DND-41 (cell line): Measurements from ENCODE around the gene MYL4.
"Not testable (repeated sequence)": the region's sequence is repeated elsewhere in the genome, so short reads cannot be mapped to it uniquely, and the experiment has no call there.

ENCODE experiments used
- ATAC-seq: fragments of 200-7000 bp; cut with Tn5 transposase; 3 replicates; pipeline ENCODE4 v1.9.1; 2021; ENCODE audit warnings: low read depth; ENCODE audit not compliant: insufficient read depth
- DNase-seq: peaks from one replicate; pipeline ENCODE4 v3.0.0-alpha.2; 2020
- H2AFZ ChIP-seq: 2 replicates; pipeline ENCODE4 v1.6.0; 2012; ENCODE audit warnings: low read depth, low read length
- H3K27ac ChIP-seq: 2 replicates; pipeline ENCODE4 v1.5.1; 2012; ENCODE audit warnings: low read length, inconsistent platforms
- H3K27me3 ChIP-seq: fragments of 200-600 bp; sonication (generic); 2 replicates; pipeline ENCODE4 v1.6.0; 2012; ENCODE audit warnings: low read length, mild to moderate bottlenecking, inconsistent platforms; ENCODE audit not compliant: insufficient read depth, poor library complexity
- H3K36me3 ChIP-seq: 2 replicates; pipeline ENCODE4 v1.5.1; 2012; ENCODE audit warnings: low read length, inconsistent platforms; ENCODE audit not compliant: insufficient read depth
- H3K4me1 ChIP-seq: 2 replicates; pipeline ENCODE4 v1.5.1; 2012; ENCODE audit warnings: mild to moderate bottlenecking, low read length; ENCODE audit not compliant: insufficient read depth
- H3K4me2 ChIP-seq: 2 replicates; pipeline ENCODE4 v1.6.0; 2012; ENCODE audit warnings: mild to moderate bottlenecking, moderate library complexity, low read length, inconsistent platforms; ENCODE audit not compliant: insufficient read depth
- H3K4me3 ChIP-seq, 2 experiments: fragments of 200-600 bp in 1 of 2; shearing (Covaris generic) in 1 of 2; 2 replicates each; pipeline ENCODE4 v1.5.1; 2012 to 2016; ENCODE audit warnings: inconsistent platforms in 2 of 2, low read length in 2 of 2, mild to moderate bottlenecking in 2 of 2, low read depth in 1 of 2, moderate library complexity in 1 of 2
- H3K79me2 ChIP-seq: 2 replicates; pipeline ENCODE4 v1.6.0; 2012; ENCODE audit warnings: low read length, inconsistent platforms; ENCODE audit not compliant: insufficient read depth
- H3K9ac ChIP-seq: 2 replicates; pipeline ENCODE4 v1.6.0; 2012; ENCODE audit warnings: low read depth, mild to moderate bottlenecking, inconsistent platforms, low read length, moderate library complexity
- H3K9me3 ChIP-seq: 2 replicates; pipeline ENCODE4 v1.5.1; 2012; ENCODE audit warnings: low read length, moderate library complexity, mild to moderate bottlenecking, inconsistent platforms; ENCODE audit not compliant: insufficient read depth, severe bottlenecking
- H4K20me1 ChIP-seq: 2 replicates; pipeline ENCODE4 v1.6.0; 2012; ENCODE audit warnings: low read length; ENCODE audit not compliant: insufficient read depth
- EZH2 ChIP-seq: IDR thresholded peaks from 3 replicates; pipeline ENCODE4 v1.6.1; 2012; ENCODE audit warnings: borderline replicate concordance, low read depth, mild to moderate bottlenecking, moderate library complexity, low read length, inconsistent platforms; ENCODE audit not compliant: severe bottlenecking
- TF ChIP-seq, protein P1 (sequence below): IDR thresholded peaks from 2 replicates; pipeline ENCODE4 v1.5.1; 2012; ENCODE audit warnings: borderline replicate concordance, low read length, moderate library complexity, mild to moderate bottlenecking; ENCODE audit not compliant: poor library complexity, severe bottlenecking; ENCODE audit errors: extremely low read depth

The MYL4 gene

DNA sequence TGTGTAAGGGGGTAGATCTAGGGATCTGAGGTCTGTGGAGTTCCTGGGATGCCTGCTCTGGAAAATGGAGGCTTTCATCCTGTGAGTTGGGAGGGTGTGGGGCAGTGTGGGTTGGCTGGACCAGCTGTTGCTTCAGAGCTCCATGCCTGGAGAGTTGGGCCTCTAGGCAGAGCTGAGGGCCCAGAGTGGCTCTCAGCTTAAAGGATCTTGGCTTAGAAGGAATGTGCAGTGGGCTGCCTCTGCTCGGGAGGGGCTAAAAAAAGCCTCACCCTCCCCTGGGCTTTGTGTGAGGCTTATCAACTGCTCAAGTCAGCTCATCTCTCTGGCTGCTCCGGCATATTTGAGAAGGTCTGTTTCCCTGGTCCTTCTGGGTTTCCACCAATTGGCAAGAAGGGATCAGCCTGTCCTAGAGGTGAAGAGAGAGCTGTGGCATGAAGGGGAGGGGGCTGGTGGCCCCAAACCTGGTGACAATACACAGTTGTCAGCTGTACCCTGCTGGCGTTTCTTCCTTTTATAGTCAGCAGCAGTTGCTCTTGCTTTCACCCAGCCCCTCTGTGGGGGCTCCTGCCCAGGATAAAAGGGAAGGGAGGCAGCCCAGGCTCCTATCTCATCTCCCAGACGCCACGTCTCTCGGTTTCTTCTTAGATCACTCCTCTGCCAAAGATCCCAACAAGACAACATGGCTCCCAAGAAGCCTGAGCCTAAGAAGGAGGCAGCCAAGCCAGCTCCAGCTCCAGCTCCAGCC lies at the start of gene MYL4:
Gene MYL4 (plus strand): TSS at position 605 of the 745 bp plus-strand sequence. CDS start 75 bp downstream, at position 680.
- Histone ChIP-seq H2AFZ (no peak within 1 kb of the TSS), H3K9ac (no peak within 1 kb of the TSS), H4K20me1 (no peaks in the 10 kb centered on the region), H3K4me3 (no peak within 1 kb of the TSS), H3K9me3 (no peaks in the 10 kb centered on the region), H3K27me3 (peaks cover 14% of the 10 kb centered on the region), H3K79me2 (no peaks in the 10 kb centered on the region), H3K36me3 (no peaks in the 10 kb centered on the region), H3K27ac (no peak within 1 kb of the TSS), H3K4me2 (no peak within 1 kb of the TSS), H3K4me1 (peaks cover 10% of the 10 kb centered on the region)
- no peak for TF ChIP-seq EZH2
- TF ChIP-seq, protein P1, sequence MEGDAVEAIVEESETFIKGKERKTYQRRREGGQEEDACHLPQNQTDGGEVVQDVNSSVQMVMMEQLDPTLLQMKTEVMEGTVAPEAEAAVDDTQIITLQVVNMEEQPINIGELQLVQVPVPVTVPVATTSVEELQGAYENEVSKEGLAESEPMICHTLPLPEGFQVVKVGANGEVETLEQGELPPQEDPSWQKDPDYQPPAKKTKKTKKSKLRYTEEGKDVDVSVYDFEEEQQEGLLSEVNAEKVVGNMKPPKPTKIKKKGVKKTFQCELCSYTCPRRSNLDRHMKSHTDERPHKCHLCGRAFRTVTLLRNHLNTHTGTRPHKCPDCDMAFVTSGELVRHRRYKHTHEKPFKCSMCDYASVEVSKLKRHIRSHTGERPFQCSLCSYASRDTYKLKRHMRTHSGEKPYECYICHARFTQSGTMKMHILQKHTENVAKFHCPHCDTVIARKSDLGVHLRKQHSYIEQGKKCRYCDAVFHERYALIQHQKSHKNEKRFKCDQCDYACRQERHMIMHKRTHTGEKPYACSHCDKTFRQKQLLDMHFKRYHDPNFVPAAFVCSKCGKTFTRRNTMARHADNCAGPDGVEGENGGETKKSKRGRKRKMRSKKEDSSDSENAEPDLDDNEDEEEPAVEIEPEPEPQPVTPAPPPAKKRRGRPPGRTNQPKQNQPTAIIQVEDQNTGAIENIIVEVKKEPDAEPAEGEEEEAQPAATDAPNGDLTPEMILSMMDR, result no peak
- no peak for DNase-seq
- ATAC-seq, result no peak

DNA sequence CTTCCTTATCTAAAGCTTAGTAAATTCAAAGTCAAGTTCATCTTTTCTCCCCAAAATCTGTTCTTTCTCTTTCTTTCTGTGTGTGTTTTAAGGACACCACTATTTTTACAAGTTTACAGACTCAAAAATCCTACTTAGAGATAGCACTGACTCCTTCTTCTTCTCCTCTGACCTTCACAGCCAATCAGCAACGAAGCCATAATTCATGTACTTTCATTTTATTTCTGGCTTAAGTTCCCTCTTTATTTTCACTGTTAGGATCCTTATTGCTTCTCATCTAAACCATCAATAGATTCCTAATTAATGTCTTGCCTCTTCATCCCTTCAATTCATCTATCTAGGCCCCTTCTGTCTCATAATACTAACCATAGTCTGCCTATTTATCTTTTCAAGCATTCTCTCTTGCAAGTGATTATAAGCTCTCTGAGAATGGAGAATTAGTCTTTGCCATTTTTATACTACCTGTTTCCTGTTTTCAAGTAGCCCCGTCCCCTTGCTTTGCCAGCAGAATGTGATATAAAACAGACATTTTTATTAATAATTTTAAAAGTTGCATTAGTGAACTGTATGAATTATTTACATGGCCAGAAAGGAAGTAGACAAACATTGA lies 47.0 kb upstream of the MYL4 start:
- Histone ChIP-seq H3K79me2 (peaks cover 38% of the 10 kb centered on the region), H3K27ac (no peak overlapping the region), H4K20me1 (peaks cover 10% of the 10 kb centered on the region), H3K36me3 (peaks cover 92% of the 10 kb centered on the region), H3K4me3 (no peak overlapping the region), H3K9me3 (no peaks in the 10 kb centered on the region), H3K4me1 (no peaks in the 10 kb centered on the region), H2AFZ (no peak overlapping the region), H3K4me2 (no peak overlapping the region), H3K27me3 (no peaks in the 10 kb centered on the region), H3K9ac (no peak overlapping the region)
- DNase-seq (no peak), ATAC-seq (no peak)
- no peak for TF ChIP-seq EZH2
- TF ChIP-seq, protein P1, result no peak

DNA sequence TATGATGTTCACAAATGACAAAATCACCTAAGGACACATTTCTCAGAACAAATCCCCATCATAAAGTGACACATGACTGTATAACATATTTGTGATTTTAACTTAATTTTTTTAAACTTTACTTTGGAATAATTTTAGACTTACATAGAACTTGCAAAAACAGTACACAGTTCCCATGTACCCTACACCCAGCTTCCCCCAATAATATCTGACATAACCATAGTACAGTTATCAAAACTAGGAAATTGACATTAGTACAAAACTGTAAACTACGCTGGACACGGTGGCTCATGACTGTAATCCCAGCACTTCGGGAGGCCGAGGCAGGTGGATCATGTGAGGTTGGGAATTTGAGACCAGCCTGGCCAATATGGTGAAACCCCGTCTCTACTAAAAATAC lies 44.9 kb upstream of the MYL4 start:
- no peak overlapping the region for H3K4me3 ChIP-seq
- TF ChIP-seq, protein P1, result no peak
- no peak for TF ChIP-seq EZH2
- H3K4me1 ChIP-seq, result no peaks in the 10 kb centered on the region
- no peaks in the 10 kb centered on the region for H3K9me3 ChIP-seq
- DNase-seq (no peak), ATAC-seq (no peak)
- no peak overlapping the region for H3K27ac ChIP-seq
- peaks cover 11% of the 10 kb centered on the region for H4K20me1 ChIP-seq
- no peak overlapping the region for H3K4me2 ChIP-seq
- no peaks in the 10 kb centered on the region for H3K27me3 ChIP-seq
- H3K79me2 ChIP-seq, result peaks cover 56% of the 10 kb centered on the region
- H3K36me3 ChIP-seq, result peaks cover 93% of the 10 kb centered on the region
- H3K9ac ChIP-seq, result no peak overlapping the region
- H2AFZ ChIP-seq, result no peak overlapping the region

DNA sequence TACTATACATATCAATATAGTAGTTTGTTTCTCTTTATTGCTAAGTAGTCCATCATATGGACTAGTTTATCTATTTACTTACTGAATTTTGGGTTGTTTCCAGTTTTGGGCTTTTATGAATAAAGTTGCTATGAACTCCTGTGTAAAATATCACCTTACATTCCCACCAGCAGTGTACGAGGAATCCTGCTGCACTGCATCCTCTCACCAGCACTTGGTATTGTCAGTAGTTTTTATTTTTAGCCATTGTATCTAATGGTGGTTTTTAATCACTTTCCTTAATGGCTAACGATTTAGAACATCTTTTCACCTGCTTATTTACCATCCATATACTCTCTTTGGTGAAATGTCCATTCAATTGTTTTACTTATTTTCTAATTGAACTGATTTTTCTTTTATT lies 44.0 kb upstream of the MYL4 start:
- Histone ChIP-seq H3K27ac (no peak overlapping the region), H3K4me1 (no peaks in the 10 kb centered on the region), H3K9me3 (no peaks in the 10 kb centered on the region), H3K27me3 (no peaks in the 10 kb centered on the region), H3K79me2 (peaks cover 61% of the 10 kb centered on the region), H4K20me1 (peaks cover 6% of the 10 kb centered on the region; the same call in 1 of the 2 replicates), H3K4me2 (no peak overlapping the region), H2AFZ (no peak overlapping the region), H3K4me3 (no peak overlapping the region), H3K9ac (no peak overlapping the region), H3K36me3 (peaks cover 93% of the 10 kb centered on the region)
- ATAC-seq (no peak), DNase-seq (no peak)
- TF ChIP-seq, protein P1, result no peak
- TF ChIP-seq EZH2, result no peak

DNA sequence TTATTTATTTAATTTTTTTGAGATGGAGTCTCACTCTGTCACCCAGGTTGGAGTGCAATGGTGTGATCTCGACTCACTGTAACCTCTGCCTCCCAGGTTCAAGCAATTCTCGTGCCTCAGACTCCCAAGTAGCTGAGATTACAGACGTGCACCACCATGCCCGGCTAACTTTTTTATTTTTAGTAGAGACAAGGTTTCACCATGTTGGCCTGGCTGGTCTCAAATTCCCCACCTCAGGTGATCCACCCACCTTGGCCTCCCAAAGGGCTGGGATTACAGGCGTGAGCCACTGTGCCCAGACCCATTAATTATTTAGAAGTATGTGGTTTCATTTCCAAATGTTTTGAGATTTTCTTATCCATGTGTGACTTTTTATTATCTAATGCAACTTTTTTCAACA lies 42.3 kb upstream of the MYL4 start:
- H4K20me1 ChIP-seq, result peaks cover 14% of the 10 kb centered on the region; the same call in 1 of the 2 replicates

More for the DNA sequence above, 42.3 kb upstream of the MYL4 start:
- DNase-seq, H3K9ac ChIP-seq, H3K4me1 ChIP-seq, H3K9me3 ChIP-seq, H3K27ac ChIP-seq, H3K4me2 ChIP-seq, H2AFZ ChIP-seq, ATAC-seq, H3K27me3 ChIP-seq, H3K4me3 ChIP-seq: not testable (repeated sequence)
- Histone ChIP-seq H3K36me3 (peaks cover 94% of the 10 kb centered on the region), H3K79me2 (peaks cover 71% of the 10 kb centered on the region)
